Endothelial cell of umbilical vein (primary cell): Measurements from ENCODE around the gene HSPB3.

Experiments
- CTCF ChIP-seq, 2 donors: IDR thresholded peaks; 1 replicate in 1 of 2; 2 replicates in 1 of 2; pipeline ENCODE4 v1.5.1; 2011; ENCODE audit warnings: low read length in 2 of 2, mild to moderate bottlenecking in 2 of 2, moderate library complexity in 2 of 2, control low read depth in 1 of 2, inconsistent platforms in 1 of 2, low read depth in 1 of 2; ENCODE audit not compliant: insufficient read depth in 1 of 2; ENCODE audit errors: extremely low read depth in 1 of 2
- EZH2 ChIP-seq: IDR thresholded peaks from 2 replicates; pipeline ENCODE4 v1.6.1; 2012; ENCODE audit warnings: borderline replicate concordance, low read depth, mild to moderate bottlenecking, moderate library complexity, low read length, inconsistent platforms; ENCODE audit not compliant: severe bottlenecking
- FOS ChIP-seq: IDR thresholded peaks from 2 replicates; pipeline ENCODE4 v1.6.1; 2011; ENCODE audit warnings: mild to moderate bottlenecking, low read length, moderate library complexity, borderline replicate concordance; ENCODE audit not compliant: insufficient read depth
- GATA2 ChIP-seq: IDR thresholded peaks from 2 replicates; pipeline ENCODE4 v1.7.0; 2011; ENCODE audit warnings: low read depth, mild to moderate bottlenecking, moderate library complexity, mixed read lengths, low read length; ENCODE audit not compliant: insufficient read length, insufficient read depth
- JUN ChIP-seq: IDR thresholded peaks from 2 replicates; pipeline ENCODE4 v1.6.1; 2011; ENCODE audit warnings: borderline replicate concordance, low read depth; ENCODE audit not compliant: insufficient read length, insufficient read depth
- MAX ChIP-seq: IDR thresholded peaks from 2 replicates; pipeline ENCODE4 v1.6.1; 2011; ENCODE audit not compliant: insufficient read depth, insufficient read length
- POLR2A ChIP-seq: IDR thresholded peaks from 2 replicates; pipeline ENCODE4 v1.6.1; 2012; ENCODE audit warnings: low read depth, mild to moderate bottlenecking, control low read depth, low read length
- POLR2AphosphoS5 ChIP-seq: IDR thresholded peaks from 2 replicates; pipeline ENCODE4 v1.6.1; 2012; ENCODE audit warnings: low read depth, mild to moderate bottlenecking, control low read depth, low read length, moderate library complexity; ENCODE audit not compliant: insufficient read depth

GRCh38 chr5:54412913-54413312, 42.6 kb upstream of the HSPB3 start:
- TF ChIP-seq CTCF (IDR thresholded peaks at IDR 0.05; ENCODE audit: extremely low read depth in 1 of 2, insufficient read depth in 1 of 2, low read depth in 1 of 2, low read length in 2 of 2) = no peak
- no peak for TF ChIP-seq POLR2A
- TF ChIP-seq EZH2 = no peak
- TF ChIP-seq MAX = no peak
- no peak for TF ChIP-seq POLR2AphosphoS5
- no peak for TF ChIP-seq FOS
- TF ChIP-seq GATA2 = no peak
- no peak for TF ChIP-seq JUN
